Measurements from ENCODE around the gene NDOR1.

- no peak for TF ChIP-seq CTCF (IDR thresholded peaks at IDR 0.05)
- TF ChIP-seq POLR2A (IDR thresholded peaks at IDR 0.05): no peak
Observed at GRCh38 chr9:137253717-137254623, 48.5 kb downstream of the NDOR1 start.
